Measurements from ENCODE around the gene SIRT1. TPM values are rescaled to one million over a fixed set of nuclear protein-coding genes. Genes with fewer than 3 reads are reported as not detected.
A peak's percentile ranks its signal among the peaks of the same experiment; 100 is the strongest.

The SIRT1 gene
- polyA plus RNA-seq, 3 donors: 4.4 to 8.4 (median 8.3) TPM

DNA sequence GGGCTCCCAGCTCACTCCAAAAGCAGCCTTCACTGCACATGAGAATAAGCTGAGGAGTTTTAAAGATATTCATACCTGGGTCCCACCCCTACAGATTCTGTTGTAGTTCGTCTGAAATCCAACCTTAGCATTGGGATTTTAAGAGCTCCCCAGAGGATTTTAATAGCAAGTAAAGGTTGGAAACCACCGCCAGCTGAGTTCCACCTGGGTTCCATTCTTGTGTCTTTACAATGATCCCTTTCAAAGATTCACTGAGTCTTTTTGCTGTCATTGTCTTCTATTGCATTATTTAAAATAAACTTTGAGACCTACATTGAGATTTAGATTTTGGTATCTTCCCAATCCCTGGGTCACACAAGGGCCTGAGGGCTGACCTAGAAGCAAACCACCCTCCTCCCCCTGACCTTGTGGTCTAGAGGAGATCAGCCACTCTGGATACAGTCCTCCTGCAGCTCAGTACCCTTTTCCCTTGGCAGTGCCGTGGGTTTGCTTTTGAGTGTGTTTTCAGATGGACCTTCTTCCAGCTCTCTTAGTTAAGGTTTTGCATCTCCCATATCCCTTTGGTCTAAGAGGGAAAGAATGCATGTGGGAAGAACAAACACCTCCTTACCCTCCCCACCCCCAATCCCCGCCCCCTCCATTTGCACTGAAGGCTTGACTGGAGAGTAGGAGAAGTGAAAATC, 22.6 kb upstream of the SIRT1 start:
- intact Hi-C loops (cut with micrococcal nuclease): no loop called here
- Histone ChIP-seq H3K4me1 (ENCODE audit: control insufficient read depth in 1 of 2, insufficient read depth in 2 of 2, low read length in 2 of 2) (peaks cover 14% of the 10 kb centered on the region in 2 donors), H4K20me1 (ENCODE audit: insufficient read depth, low read length) (no peaks in the 10 kb centered on the region), H3K9me3 (replicated peaks in 1 of 2; ENCODE audit: control insufficient read depth in 1 of 2, insufficient read depth in 1 of 2, low read length in 2 of 2) (no peaks in the 10 kb centered on the region), H3K9ac (ENCODE audit: insufficient read depth, low read length, poor library complexity, severe bottlenecking) (no peak overlapping the region), H3K4me2 (replicated peaks; ENCODE audit: extremely low read depth, low read length, poor library complexity, severe bottlenecking) (no peak overlapping the region), H3K36me3 (replicated peaks in 1 of 2; ENCODE audit: control insufficient read depth in 1 of 2, insufficient read depth in 2 of 2, low read length in 2 of 2) (no peaks in the 10 kb centered on the region), H2AFZ (ENCODE audit: insufficient read depth, low read depth, low read length, poor library complexity, severe bottlenecking) (no peak overlapping the region), H3K79me2 (ENCODE audit: insufficient read depth, low read length) (no peaks in the 10 kb centered on the region), H3K27ac (ENCODE audit: low read depth in 1 of 2, low read length in 2 of 2) (no peak overlapping the region), H3K4me3 (replicated peaks in 1 of 3; ENCODE audit: low read depth in 2 of 3, low read length in 3 of 3) (no peak overlapping the region), H3K27me3 (ENCODE audit: control insufficient read depth in 2 of 2, insufficient read depth in 2 of 2, low read length in 2 of 2) (no peaks in the 10 kb centered on the region)
- no peak overlapping the region for H3K27ac Mint-ChIP-seq
- no peak overlapping the region for H3K4me3 Mint-ChIP-seq
- peaks cover 16% of the 10 kb centered on the region for H3K4me1 Mint-ChIP-seq
- peaks cover 0 to 4% (median 0%) of the 10 kb centered on the region in 3 donors for H3K27me3 Mint-ChIP-seq (ENCODE audit: low read depth in 3 of 3)
- WGBS (ENCODE audit: insufficient coverage): 80% methylated on average over 1 of the region's 4 CpGs
- no peaks in the 10 kb centered on the region for H3K36me3 Mint-ChIP-seq
- TF ChIP-seq, protein P1, sequence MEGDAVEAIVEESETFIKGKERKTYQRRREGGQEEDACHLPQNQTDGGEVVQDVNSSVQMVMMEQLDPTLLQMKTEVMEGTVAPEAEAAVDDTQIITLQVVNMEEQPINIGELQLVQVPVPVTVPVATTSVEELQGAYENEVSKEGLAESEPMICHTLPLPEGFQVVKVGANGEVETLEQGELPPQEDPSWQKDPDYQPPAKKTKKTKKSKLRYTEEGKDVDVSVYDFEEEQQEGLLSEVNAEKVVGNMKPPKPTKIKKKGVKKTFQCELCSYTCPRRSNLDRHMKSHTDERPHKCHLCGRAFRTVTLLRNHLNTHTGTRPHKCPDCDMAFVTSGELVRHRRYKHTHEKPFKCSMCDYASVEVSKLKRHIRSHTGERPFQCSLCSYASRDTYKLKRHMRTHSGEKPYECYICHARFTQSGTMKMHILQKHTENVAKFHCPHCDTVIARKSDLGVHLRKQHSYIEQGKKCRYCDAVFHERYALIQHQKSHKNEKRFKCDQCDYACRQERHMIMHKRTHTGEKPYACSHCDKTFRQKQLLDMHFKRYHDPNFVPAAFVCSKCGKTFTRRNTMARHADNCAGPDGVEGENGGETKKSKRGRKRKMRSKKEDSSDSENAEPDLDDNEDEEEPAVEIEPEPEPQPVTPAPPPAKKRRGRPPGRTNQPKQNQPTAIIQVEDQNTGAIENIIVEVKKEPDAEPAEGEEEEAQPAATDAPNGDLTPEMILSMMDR (IDR thresholded peaks at IDR 0.05): no peak
- DNase-seq: no peak
- H3K9me3 Mint-ChIP-seq: no peaks in the 10 kb centered on the region

GRCh38 chr10:67863094-67863493, 21.4 kb upstream of the SIRT1 start:
- Histone ChIP-seq H2AFZ (ENCODE audit: insufficient read depth, low read depth, low read length, poor library complexity, severe bottlenecking) (peak overlapping the region; percentile 42), H3K36me3 (replicated peaks in 1 of 2; ENCODE audit: control insufficient read depth in 1 of 2, insufficient read depth in 2 of 2, low read length in 2 of 2) (no peaks in the 10 kb centered on the region), H3K4me1 (ENCODE audit: control insufficient read depth in 1 of 2, insufficient read depth in 2 of 2, low read length in 2 of 2) (peaks cover 14% of the 10 kb centered on the region in 2 donors), H4K20me1 (ENCODE audit: insufficient read depth, low read length) (no peaks in the 10 kb centered on the region), H3K4me2 (replicated peaks; ENCODE audit: extremely low read depth, low read length, poor library complexity, severe bottlenecking) (no peak overlapping the region), H3K27ac (ENCODE audit: low read depth in 1 of 2, low read length in 2 of 2) (no peak overlapping the region), H3K9ac (ENCODE audit: insufficient read depth, low read length, poor library complexity, severe bottlenecking) (no peak overlapping the region), H3K79me2 (ENCODE audit: insufficient read depth, low read length) (no peaks in the 10 kb centered on the region), H3K27me3 (ENCODE audit: control insufficient read depth in 2 of 2, insufficient read depth in 2 of 2, low read length in 2 of 2) (no peaks in the 10 kb centered on the region), H3K4me3 (replicated peaks in 1 of 3; ENCODE audit: low read depth in 2 of 3, low read length in 3 of 3) (no peak overlapping the region), H3K9me3 (replicated peaks in 1 of 2; ENCODE audit: control insufficient read depth in 1 of 2, insufficient read depth in 1 of 2, low read length in 2 of 2) (no peaks in the 10 kb centered on the region)
- peaks cover 0 to 1% (median 0%) of the 10 kb centered on the region in 3 donors for H3K27me3 Mint-ChIP-seq (ENCODE audit: low read depth in 3 of 3)
- peak overlapping the region in 1 of 7 donors; percentile 20 for H3K27ac Mint-ChIP-seq
- no peak overlapping the region for H3K4me3 Mint-ChIP-seq
- 54% methylated on average over 1 of the region's 2 CpGs for WGBS (ENCODE audit: insufficient coverage)
- H3K36me3 Mint-ChIP-seq: no peaks in the 10 kb centered on the region
- no peak for DNase-seq
- no peaks in the 10 kb centered on the region for H3K9me3 Mint-ChIP-seq
- peaks cover 16% of the 10 kb centered on the region for H3K4me1 Mint-ChIP-seq
- TF ChIP-seq, protein P1 (IDR thresholded peaks at IDR 0.05): no peak
- intact Hi-C loops (cut with micrococcal nuclease): no loop called here

All from CD14-positive monocyte (primary cell).